ENCODE measurements around the gene TRRAP. TPM values are rescaled to one million over a fixed set of nuclear protein-coding genes. Genes with fewer than 3 reads are reported as not detected.

Gene TRRAP
- 10 to 100 TPM; 34.3 to 52.5 (median 39.5) TPM for total RNA-seq

GRCh38 chr7:98878365-98879197 is at the start of gene TRRAP:
TRRAP (plus strand) TSS chr7:98878532; CDS start chr7:98881151, 2,619 bp downstream.
- TF ChIP-seq EP300 (IDR thresholded peaks at IDR 0.05) (peak in 1 of 2 donors; percentile 73), POLR2A (IDR thresholded peaks at IDR 0.05) (peak in 1 of 2 donors; percentile 19), CTCF (IDR thresholded peaks at IDR 0.05) (peak; percentile 92 to 97 (median 97))
- 0 to 1% methylated on average over 33 to 66 of the region's 113 CpGs for WGBS, 2 donors
- Histone ChIP-seq H3K9me3 (no peaks in the 10 kb centered on the region), H3K36me3 (peaks cover 0 to 28% (median 0%) of the 10 kb centered on the region in 3 donors), H3K4me1 (peaks cover 0 to 24% (median 10%) of the 10 kb centered on the region in 4 donors), H3K27ac (peak within 1 kb of the TSS; percentile 83 to 99 (median 96)), H3K4me3 (peak within 1 kb of the TSS; percentile 93 to 100 (median 96)), H3K27me3 (no peaks in the 10 kb centered on the region)
- peak; percentile 28 to 41 for DNase-seq (ENCODE audit: low spot score in 2 of 2)

DNA sequence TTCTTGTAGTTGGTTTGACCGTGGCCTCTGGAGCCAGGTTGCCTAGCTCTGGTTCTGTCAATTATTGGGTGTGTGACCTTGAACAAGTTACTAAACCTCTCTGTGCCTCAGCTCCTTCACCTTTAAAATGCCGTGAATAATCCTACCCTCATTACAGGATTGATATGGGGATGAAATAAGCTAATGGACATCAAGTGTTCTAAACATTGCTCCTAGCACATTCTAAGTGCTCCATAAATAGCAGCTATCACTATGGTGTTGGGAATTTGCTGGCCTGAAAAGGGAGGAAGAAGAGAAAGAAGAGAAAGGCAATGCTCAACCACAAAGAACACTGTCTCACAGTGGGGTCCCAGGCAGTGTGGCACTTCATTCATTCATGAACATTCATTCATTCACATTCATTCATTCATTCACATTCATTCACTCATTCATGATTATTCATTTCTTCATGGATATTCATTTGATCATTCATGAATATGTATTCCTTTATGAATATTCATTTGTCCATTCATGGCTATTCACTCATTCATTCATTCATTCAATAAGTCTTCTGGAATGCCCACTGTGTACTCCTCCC is 47.3 kb upstream of the TRRAP start:
- H3K4me1 ChIP-seq = no peaks in the 10 kb centered on the region
- no peaks in the 10 kb centered on the region for H3K27me3 ChIP-seq
- DNase-seq (ENCODE audit: low spot score in 2 of 2) = no peak
- H3K27ac ChIP-seq = no peak overlapping the region
- H3K36me3 ChIP-seq = no peaks in the 10 kb centered on the region
- no peak overlapping the region for H3K4me3 ChIP-seq
- 59 to 82% methylated on average over 2 of the region's 2 CpGs for WGBS, 2 donors
- no peaks in the 10 kb centered on the region for H3K9me3 ChIP-seq
- TF ChIP-seq EP300 (IDR thresholded peaks at IDR 0.05) (no peak), CTCF (IDR thresholded peaks at IDR 0.05) (no peak), POLR2A (IDR thresholded peaks at IDR 0.05) (no peak)

GRCh38 chr7:98831641-98832221 is 46.6 kb upstream of the TRRAP start:
- TF ChIP-seq CTCF (IDR thresholded peaks at IDR 0.05) (peak in 1 of 5 experiments; percentile 7), POLR2A (IDR thresholded peaks at IDR 0.05) (no peak)
- WGBS, 2 donors = 78 to 81% methylated on average over 8 of the region's 8 CpGs
- Histone ChIP-seq H3K9me3 (no peaks in the 10 kb centered on the region), H3K4me1 (no peaks in the 10 kb centered on the region), H3K4me3 (no peak overlapping the region), H3K27me3 (no peaks in the 10 kb centered on the region), H3K27ac (no peak overlapping the region), H3K36me3 (no peaks in the 10 kb centered on the region)
- DNase-seq (ENCODE audit: low spot score in 2 of 2) = no peak

DNA sequence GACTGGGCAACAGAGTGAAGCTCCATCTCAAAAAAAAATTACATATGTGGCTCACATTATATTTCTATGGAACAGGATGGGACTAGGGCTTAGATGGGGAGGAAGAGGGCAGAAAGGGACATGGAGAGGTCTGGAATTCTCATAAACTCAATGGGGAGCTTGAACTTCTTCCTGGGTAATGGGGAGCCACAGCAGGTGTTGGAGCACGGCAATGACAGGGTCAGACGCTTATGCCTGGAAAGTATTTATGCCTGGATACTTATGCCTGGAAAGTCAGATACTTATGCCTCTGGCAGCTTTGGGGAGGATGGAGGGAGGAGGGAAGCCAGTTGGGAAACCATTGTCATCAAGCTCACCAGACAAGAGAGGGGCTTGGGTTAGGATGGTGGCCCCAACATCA is 45.3 kb upstream of the TRRAP start:
- Histone ChIP-seq H3K27me3 (no peaks in the 10 kb centered on the region), H3K4me3 (no peak overlapping the region), H3K36me3 (no peaks in the 10 kb centered on the region), H3K4me1 (no peaks in the 10 kb centered on the region), H3K9me3 (no peaks in the 10 kb centered on the region), H3K27ac (no peak overlapping the region)
- TF ChIP-seq EP300 (IDR thresholded peaks at IDR 0.05) (no peak), CTCF (IDR thresholded peaks at IDR 0.05) (no peak), POLR2A (IDR thresholded peaks at IDR 0.05) (no peak)
- no peak for DNase-seq (ENCODE audit: low spot score in 2 of 2)
- WGBS, 2 donors = 95 to 97% methylated on average over 2 of the region's 2 CpGs

DNA sequence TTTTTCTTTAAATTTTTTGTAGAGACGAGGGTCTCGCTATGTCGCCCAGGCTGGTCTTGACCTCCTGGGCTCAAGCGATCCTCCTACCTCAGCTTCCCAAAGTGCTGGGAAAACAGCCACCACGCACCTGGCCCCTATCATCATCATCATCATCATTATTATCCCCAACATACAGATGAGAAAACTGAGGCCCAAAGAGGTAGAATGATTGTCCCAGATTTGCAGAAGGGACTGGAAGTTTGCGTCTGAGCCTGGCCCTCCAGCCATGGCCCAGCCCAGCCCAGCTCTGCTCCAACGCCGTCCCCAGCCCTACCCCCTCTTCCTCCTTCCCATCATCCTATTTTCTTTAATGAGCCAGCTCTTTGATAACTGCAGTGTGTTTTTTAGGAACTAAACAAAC is 43.4 kb upstream of the TRRAP start:
- no peak for DNase-seq (ENCODE audit: low spot score in 2 of 2)
- H3K9me3 ChIP-seq = no peaks in the 10 kb centered on the region
- TF ChIP-seq EP300 (IDR thresholded peaks at IDR 0.05) (no peak), CTCF (IDR thresholded peaks at IDR 0.05) (no peak), POLR2A (IDR thresholded peaks at IDR 0.05) (no peak)
- no peaks in the 10 kb centered on the region for H3K36me3 ChIP-seq
- no peaks in the 10 kb centered on the region for H3K27me3 ChIP-seq
- no peaks in the 10 kb centered on the region for H3K4me1 ChIP-seq
- 65 to 73% methylated on average over 8 of the region's 8 CpGs for WGBS, 2 donors
- H3K4me3 ChIP-seq = no peak overlapping the region
- H3K27ac ChIP-seq = no peak overlapping the region
